Epithelial cell of esophagus (primary cell): Measurements from ENCODE around the gene GABRR3.

ENCODE experiments used
- DNase-seq: peaks from one replicate; pipeline ENCODE4 v3.0.0; 2010; ENCODE audit warnings: low read depth
- H3K4me3 ChIP-seq: 2 replicates; pipeline ENCODE4 v1.5.1; 2011; ENCODE audit warnings: mild to moderate bottlenecking, low read length, control low read depth
- TF ChIP-seq, protein P1 (sequence below): IDR thresholded peaks from 2 replicates; pipeline ENCODE4 v1.5.1; 2011; ENCODE audit warnings: low read depth, mild to moderate bottlenecking, low read length, control low read depth, inconsistent platforms; ENCODE audit not compliant: insufficient read depth; ENCODE audit errors: missing control alignments

The GABRR3 gene

DNA sequence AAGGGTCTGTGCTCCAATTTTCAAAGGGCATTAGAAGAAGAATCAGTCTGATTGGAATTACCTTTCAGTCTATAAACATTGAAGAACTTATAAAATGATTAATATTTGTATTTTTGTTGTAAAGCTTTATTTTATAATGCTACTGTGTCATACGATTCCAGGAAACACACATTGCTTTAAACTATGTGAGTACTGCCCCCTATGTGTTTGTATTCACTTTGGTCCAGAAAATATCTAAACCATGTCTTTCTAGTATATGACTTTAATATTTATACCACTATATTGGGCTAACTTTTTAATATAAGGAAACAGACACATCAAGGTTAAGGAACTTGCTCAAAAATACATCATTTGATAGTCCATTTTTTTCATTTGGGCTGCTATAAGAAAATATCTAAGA, 59.6 kb downstream of the GABRR3 start:
- DNase-seq = no peak
- TF ChIP-seq, protein P1, sequence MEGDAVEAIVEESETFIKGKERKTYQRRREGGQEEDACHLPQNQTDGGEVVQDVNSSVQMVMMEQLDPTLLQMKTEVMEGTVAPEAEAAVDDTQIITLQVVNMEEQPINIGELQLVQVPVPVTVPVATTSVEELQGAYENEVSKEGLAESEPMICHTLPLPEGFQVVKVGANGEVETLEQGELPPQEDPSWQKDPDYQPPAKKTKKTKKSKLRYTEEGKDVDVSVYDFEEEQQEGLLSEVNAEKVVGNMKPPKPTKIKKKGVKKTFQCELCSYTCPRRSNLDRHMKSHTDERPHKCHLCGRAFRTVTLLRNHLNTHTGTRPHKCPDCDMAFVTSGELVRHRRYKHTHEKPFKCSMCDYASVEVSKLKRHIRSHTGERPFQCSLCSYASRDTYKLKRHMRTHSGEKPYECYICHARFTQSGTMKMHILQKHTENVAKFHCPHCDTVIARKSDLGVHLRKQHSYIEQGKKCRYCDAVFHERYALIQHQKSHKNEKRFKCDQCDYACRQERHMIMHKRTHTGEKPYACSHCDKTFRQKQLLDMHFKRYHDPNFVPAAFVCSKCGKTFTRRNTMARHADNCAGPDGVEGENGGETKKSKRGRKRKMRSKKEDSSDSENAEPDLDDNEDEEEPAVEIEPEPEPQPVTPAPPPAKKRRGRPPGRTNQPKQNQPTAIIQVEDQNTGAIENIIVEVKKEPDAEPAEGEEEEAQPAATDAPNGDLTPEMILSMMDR = no peak
- H3K4me3 ChIP-seq = no peak overlapping the region

DNA sequence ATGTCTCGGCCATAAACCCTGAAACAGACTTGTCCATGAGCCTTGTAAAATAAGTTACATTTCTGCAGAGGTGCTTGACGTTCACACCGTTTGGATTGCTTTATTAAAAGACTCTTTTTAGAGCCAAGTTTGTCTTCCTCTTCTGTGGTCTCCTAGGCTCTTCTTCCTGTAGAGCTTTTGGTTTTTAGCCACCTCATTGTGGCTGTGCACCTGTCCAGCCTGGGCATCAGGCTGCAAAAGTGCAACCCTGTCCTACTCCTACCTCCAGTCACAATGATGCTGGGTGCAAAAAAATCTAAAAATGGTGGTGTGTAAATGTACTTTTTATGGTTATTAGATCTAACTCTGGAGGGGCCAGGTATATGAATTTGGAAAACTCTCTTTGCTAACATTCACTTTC, 60.1 kb downstream of the GABRR3 start:
- no peak overlapping the region for H3K4me3 ChIP-seq
- TF ChIP-seq, protein P1 = no peak
- DNase-seq = no peak

DNA sequence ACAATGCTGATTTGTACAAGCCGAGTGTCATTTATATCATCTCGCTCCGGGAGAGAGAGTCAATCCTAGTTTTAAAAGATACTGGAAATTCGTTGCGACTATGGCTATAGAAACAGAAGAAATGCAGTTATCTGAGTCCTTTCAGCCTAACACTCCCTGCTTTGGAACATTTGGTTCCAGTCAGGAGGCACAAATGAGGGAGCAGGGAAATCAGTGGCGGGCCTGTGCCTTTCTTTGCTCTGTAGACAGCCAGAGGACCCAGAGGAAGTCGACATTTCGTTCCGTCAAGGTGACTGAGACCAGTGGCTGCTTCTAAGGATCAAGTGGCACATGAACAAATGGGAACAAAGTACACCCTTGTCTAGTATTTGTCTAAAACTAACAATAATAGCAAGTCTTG, 62.1 kb downstream of the GABRR3 start:
- DNase-seq = no peak
- H3K4me3 ChIP-seq = no peak overlapping the region
- TF ChIP-seq, protein P1 = no peak

DNA sequence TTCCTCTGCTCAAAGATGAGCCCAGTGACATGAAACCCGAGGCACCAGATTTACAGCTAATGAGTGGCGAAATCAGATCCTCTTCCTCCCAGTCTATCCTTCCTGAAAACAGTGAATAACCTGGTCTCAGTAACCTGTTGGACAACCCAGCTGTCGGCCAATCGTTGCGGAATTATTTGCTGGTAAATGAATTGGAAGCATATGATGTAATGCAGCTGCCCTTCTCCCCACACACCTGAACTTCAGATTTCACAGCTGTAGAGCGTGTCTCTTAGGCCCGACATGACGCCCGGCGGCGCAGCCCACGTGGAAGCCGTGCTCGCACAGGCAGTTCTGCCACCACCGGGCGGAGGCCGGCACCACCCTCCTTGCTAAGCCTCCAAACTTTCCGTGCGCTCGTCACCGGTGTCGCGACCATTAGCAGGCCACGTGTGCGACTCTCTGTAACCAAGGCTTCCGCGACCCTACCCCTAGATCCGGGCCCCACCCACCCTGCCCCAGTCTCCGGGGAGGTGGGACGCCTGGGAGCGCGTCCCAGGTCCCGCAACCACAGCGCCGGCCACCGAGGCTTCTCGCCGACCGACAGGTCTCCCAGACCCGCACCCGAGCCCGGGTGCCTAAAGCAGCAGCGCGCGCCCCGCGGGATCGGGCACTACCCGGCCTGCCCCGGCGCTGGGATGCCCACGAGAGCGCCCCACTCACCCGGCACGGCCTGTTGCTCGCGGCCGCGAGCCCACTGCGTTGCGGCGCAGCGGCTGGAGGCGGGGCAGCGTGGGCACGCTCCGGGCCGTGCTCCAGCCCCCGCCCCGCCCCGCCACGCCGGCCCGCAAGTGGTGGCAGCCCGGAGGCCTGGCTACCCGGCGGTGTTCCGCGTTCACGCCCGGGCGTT, 63.2 kb downstream of the GABRR3 start, which contains the start of gene RIOX2:
Gene RIOX2 (minus strand): TSS at position 753 of the 889 bp plus-strand sequence. CDS start 4,838 bp downstream, outside the sequence.
- peak; percentile 92 for DNase-seq
- peak within 1 kb of the TSS; percentile 61 for H3K4me3 ChIP-seq
- TF ChIP-seq, protein P1 = no peak

DNA sequence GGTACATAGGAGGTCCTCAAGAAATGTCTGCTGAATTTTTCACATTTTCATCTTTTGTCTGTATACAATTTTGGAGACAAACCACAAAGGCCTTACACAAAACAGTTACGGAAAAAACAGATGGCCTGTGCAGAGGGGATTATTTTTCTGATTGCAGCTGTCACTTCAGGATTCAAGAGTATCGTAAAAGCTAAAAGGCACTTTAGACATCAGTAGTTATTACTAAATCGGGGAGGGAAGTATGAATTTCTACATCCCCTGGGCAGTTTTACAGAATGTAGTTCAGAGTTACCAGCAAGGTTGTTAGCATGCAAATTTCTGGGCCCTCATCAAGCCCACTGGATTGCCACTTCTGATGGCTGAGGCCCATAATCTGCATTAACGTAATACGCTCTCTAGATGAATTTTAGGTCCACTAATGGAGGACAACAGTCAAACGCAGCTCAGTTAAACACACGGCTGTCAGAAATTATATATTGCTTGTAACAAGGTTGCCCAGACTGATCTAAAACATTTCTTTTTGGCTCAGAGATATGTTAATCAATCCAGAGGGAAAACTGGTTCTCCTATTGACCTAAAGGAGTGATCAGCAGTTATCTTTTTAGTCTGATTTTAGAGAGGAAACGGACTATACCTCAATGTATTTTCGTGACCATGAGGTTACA, 64.0 kb downstream of the GABRR3 start:
- no peak for DNase-seq
- TF ChIP-seq, protein P1 = no peak
- H3K4me3 ChIP-seq = peak overlapping the region; percentile 61

DNA sequence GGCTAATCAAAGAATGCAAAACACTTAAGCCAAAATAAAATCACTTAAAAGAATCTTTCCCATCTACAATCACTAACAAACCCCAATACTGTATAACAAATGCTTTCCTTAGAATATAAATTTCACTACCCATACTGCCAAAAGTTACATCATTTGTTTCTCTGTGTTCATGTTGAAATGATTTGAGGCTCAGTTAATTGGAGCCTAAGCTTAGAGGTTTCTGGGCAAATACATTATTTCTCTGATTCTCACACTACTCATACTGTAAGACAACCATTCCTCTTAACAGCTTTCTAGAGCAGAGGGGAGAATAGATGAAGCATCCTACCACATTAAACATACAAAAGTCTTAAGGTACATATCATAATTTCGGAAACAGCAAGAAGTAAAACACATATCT, 65.0 kb downstream of the GABRR3 start:
- DNase-seq = no peak
- TF ChIP-seq, protein P1 = no peak
- no peak overlapping the region for H3K4me3 ChIP-seq
